HepG2 (cell line): ENCODE measurements around the gene CC2D1B. TPM values are rescaled to one million over a fixed set of nuclear protein-coding genes. Genes with fewer than 3 reads are reported as not detected.

Source experiments
- ATF5 ChIP-seq: sonication (generic); formaldehyde crosslinking; IDR thresholded peaks from 2 replicates; pipeline ENCODE4 v1.4.0; 2020; ENCODE audit warnings: mild to moderate bottlenecking, low read depth, missing genetic modification reagents
- IRF2 ChIP-seq: IDR thresholded peaks from 2 replicates; pipeline ENCODE4 v1.6.1; 2018; ENCODE audit warnings: missing genetic modification reagents, missing compliant biosample characterization
- KAT7 ChIP-seq: IDR thresholded peaks from 2 replicates; pipeline ENCODE4 v1.6.1; 2018; ENCODE audit warnings: borderline replicate concordance, missing compliant biosample characterization
- PAF1 ChIP-seq: IDR thresholded peaks from 2 replicates; pipeline ENCODE4 v1.6.1; 2016; ENCODE audit warnings: missing genetic modification reagents, missing compliant biosample characterization
- PHF8 ChIP-seq: sonication (generic); formaldehyde crosslinking; IDR thresholded peaks from 2 replicates; pipeline ENCODE4 v1.5.0; 2020; ENCODE audit warnings: missing genetic modification reagents
- SMC3 ChIP-seq: IDR thresholded peaks from 2 replicates; pipeline ENCODE4 v1.6.1; 2011; ENCODE audit warnings: low read length, improper control_type of control experiment
- SRSF1 ChIP-seq: fragments of 200-400 bp; formaldehyde crosslinking; optimal IDR thresholded peaks from 2 replicates; pipeline ENCODE3; 2017; ENCODE audit warnings: mild to moderate bottlenecking, low read depth, low read length, moderate library complexity
- TOPORS ChIP-seq: sonication (generic); formaldehyde crosslinking; IDR thresholded peaks from 2 replicates; pipeline ENCODE4 v1.8.0; 2023; ENCODE audit warnings: mild to moderate bottlenecking, missing genetic modification reagents
- ZEB1 ChIP-seq: IDR thresholded peaks from 2 replicates; pipeline ENCODE4 v1.6.1; 2012; ENCODE audit warnings: mild to moderate bottlenecking, low read depth, inconsistent platforms; ENCODE audit not compliant: insufficient replicate concordance
- ZMYM2 ChIP-seq: sonication (generic); formaldehyde crosslinking; IDR thresholded peaks from 2 replicates; pipeline ENCODE4 v1.8.0; 2022; ENCODE audit warnings: mild to moderate bottlenecking, missing genetic modification reagents
- ZNF160 ChIP-seq: sonication (generic); formaldehyde crosslinking; IDR thresholded peaks from 2 replicates; pipeline ENCODE4 v1.8.0; 2022; ENCODE audit warnings: mild to moderate bottlenecking, inconsistent platforms, missing genetic modification reagents
- ZNF747 ChIP-seq: sonication (generic); formaldehyde crosslinking; IDR thresholded peaks from 2 replicates; pipeline ENCODE4 v1.8.1; 2023; ENCODE audit warnings: missing genetic modification reagents, mild to moderate bottlenecking, borderline replicate concordance
- ZNF83 ChIP-seq: sonication (generic); formaldehyde crosslinking; IDR thresholded peaks from 2 replicates; pipeline ENCODE4 v1.4.0; 2020; ENCODE audit warnings: missing genetic modification reagents, mild to moderate bottlenecking, borderline replicate concordance
- ZNF883 ChIP-seq: sonication (generic); formaldehyde crosslinking; IDR thresholded peaks from 2 replicates; pipeline ENCODE4 v1.5.1; 2020; ENCODE audit warnings: mild to moderate bottlenecking, missing genetic modification reagents; ENCODE audit errors: not compliant biosample characterization
- polyA plus RNA-seq, 8 experiments: library from polyadenylated mRNA; depleted of rRNA in 3 of 8; stranded (reverse) in 7 of 8; unstranded in 1 of 8; fragments of >200 nt; fragmentation: Illumina TruSeq in 4 of 8; extraction: Trizol in 4 of 8; gene quantifications; 2 replicates each; pipeline versions ENCODE4 v1.2.1 to v1.2.3, GENCODE V29; 2011 to 2016; ENCODE audit warnings: low read depth in 4 of 8, missing spikeins in 1 of 8, mixed read lengths in 1 of 8; ENCODE audit not compliant: insufficient read depth in 1 of 8
- total RNA-seq, 5 experiments: library from RNA; depleted of rRNA; stranded (reverse); fragments of >200 nt; fragmentation: Illumina TruSeq; extraction: Trizol; gene quantifications; 2 replicates each; pipeline ENCODE4 v1.2.3, GENCODE V29; 2016; ENCODE audit warnings: low read depth in 1 of 5
- TF ChIP-seq, protein P1 (sequence below): sonication (generic); formaldehyde crosslinking; IDR thresholded peaks from 2 replicates; pipeline ENCODE4 v1.4.0; 2020; ENCODE audit warnings: mild to moderate bottlenecking, missing genetic modification reagents
- TF ChIP-seq, protein P2 (sequence below): sonication (generic); formaldehyde crosslinking; IDR thresholded peaks from 2 replicates; pipeline ENCODE4 v1.4.0; 2020; ENCODE audit warnings: missing genetic modification reagents
- TF ChIP-seq, protein P3 (sequence below): sonication (generic); formaldehyde crosslinking; IDR thresholded peaks from 2 replicates; pipeline ENCODE4 v1.5.0; 2020; ENCODE audit warnings: missing genetic modification reagents
- TF ChIP-seq, protein P4 (sequence below): sonication (generic); formaldehyde crosslinking; IDR thresholded peaks from 2 replicates; pipeline ENCODE4 v1.8.0; 2022; ENCODE audit warnings: missing genetic modification reagents, mild to moderate bottlenecking, borderline replicate concordance

The CC2D1B gene
- total and polyA plus RNA-seq, 2 of the 13 experiments (the other 11 are each of a cell fraction or from before 2014, with no cell fraction given) = 7.2 to 19.2 TPM

GRCh38 chr1:52404116-52404974 is 38.3 kb upstream of the CC2D1B start, which contains the start of the genes ORC1 and PRPF38A (continued):
- TF ChIP-seq, protein P1, sequence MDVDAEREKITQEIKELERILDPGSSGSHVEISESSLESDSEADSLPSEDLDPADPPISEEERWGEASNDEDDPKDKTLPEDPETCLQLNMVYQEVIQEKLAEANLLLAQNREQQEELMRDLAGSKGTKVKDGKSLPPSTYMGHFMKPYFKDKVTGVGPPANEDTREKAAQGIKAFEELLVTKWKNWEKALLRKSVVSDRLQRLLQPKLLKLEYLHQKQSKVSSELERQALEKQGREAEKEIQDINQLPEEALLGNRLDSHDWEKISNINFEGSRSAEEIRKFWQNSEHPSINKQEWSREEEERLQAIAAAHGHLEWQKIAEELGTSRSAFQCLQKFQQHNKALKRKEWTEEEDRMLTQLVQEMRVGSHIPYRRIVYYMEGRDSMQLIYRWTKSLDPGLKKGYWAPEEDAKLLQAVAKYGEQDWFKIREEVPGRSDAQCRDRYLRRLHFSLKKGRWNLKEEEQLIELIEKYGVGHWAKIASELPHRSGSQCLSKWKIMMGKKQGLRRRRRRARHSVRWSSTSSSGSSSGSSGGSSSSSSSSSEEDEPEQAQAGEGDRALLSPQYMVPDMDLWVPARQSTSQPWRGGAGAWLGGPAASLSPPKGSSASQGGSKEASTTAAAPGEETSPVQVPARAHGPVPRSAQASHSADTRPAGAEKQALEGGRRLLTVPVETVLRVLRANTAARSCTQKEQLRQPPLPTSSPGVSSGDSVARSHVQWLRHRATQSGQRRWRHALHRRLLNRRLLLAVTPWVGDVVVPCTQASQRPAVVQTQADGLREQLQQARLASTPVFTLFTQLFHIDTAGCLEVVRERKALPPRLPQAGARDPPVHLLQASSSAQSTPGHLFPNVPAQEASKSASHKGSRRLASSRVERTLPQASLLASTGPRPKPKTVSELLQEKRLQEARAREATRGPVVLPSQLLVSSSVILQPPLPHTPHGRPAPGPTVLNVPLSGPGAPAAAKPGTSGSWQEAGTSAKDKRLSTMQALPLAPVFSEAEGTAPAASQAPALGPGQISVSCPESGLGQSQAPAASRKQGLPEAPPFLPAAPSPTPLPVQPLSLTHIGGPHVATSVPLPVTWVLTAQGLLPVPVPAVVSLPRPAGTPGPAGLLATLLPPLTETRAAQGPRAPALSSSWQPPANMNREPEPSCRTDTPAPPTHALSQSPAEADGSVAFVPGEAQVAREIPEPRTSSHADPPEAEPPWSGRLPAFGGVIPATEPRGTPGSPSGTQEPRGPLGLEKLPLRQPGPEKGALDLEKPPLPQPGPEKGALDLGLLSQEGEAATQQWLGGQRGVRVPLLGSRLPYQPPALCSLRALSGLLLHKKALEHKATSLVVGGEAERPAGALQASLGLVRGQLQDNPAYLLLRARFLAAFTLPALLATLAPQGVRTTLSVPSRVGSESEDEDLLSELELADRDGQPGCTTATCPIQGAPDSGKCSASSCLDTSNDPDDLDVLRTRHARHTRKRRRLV (CRISPR knock-in tag) = 0 out of 2 replicates have a peak, but pooled peaks have one; percentile 68
- TF ChIP-seq ZNF883 (CRISPR knock-in tag) (no peak), TOPORS (CRISPR knock-in tag) (no peak), ZMYM2 (CRISPR knock-in tag) (peak; percentile 45; the same call in 1 of the 2 replicates), PAF1 (CRISPR knock-in tag) (no peak), ZEB1 (peak; percentile 30), SMC3 (peak; percentile 10; the same call in 1 of the 2 replicates), ATF5 (no peak), ZNF160 (CRISPR knock-in tag) (0 out of 2 replicates have a peak, but pooled peaks have one; percentile 70), KAT7 (CRISPR knock-in tag) (no peak), ZNF747 (CRISPR knock-in tag) (peak; percentile 86; the same call in 1 of the 2 replicates), PHF8 (peak; percentile 87), ZNF83 (CRISPR knock-in tag) (peak; percentile 81; the same call in 1 of the 2 replicates), SRSF1 (peak; percentile 55), IRF2 (CRISPR knock-in tag) (peak; percentile 88)
- TF ChIP-seq, protein P2, sequence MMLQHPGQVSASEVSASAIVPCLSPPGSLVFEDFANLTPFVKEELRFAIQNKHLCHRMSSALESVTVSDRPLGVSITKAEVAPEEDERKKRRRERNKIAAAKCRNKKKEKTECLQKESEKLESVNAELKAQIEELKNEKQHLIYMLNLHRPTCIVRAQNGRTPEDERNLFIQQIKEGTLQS (CRISPR knock-in tag) = no peak
- TF ChIP-seq, protein P3, sequence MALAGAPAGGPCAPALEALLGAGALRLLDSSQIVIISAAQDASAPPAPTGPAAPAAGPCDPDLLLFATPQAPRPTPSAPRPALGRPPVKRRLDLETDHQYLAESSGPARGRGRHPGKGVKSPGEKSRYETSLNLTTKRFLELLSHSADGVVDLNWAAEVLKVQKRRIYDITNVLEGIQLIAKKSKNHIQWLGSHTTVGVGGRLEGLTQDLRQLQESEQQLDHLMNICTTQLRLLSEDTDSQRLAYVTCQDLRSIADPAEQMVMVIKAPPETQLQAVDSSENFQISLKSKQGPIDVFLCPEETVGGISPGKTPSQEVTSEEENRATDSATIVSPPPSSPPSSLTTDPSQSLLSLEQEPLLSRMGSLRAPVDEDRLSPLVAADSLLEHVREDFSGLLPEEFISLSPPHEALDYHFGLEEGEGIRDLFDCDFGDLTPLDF (CRISPR knock-in tag) = peak; percentile 72
- TF ChIP-seq, protein P4, sequence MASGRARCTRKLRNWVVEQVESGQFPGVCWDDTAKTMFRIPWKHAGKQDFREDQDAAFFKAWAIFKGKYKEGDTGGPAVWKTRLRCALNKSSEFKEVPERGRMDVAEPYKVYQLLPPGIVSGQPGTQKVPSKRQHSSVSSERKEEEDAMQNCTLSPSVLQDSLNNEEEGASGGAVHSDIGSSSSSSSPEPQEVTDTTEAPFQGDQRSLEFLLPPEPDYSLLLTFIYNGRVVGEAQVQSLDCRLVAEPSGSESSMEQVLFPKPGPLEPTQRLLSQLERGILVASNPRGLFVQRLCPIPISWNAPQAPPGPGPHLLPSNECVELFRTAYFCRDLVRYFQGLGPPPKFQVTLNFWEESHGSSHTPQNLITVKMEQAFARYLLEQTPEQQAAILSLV (CRISPR knock-in tag) = 0 out of 2 replicates have a peak, but pooled peaks have one; percentile 50
